HepG2 (cell line): ENCODE results near the gene GFPT1. TPM values are rescaled to one million over a fixed set of nuclear protein-coding genes. Genes with fewer than 3 reads are reported as not detected.

Experiments used
- ATAC-seq: fragments of 200-7000 bp; cut with Tn5 transposase; 3 replicates; pipeline ENCODE4 v1.9.1; 2020; ENCODE audit warnings: mild to moderate bottlenecking, moderate library complexity
- BruUV-seq: library from RNA; stranded (reverse); fragments of 400-500 nt; replicated peaks from 2 replicates; lab custom pipeline; 2021; lab: Mats Ljungman, UMichigan
- CTCF ChIA-PET: fragments of 300-600 bp; formaldehyde crosslinking; extraction: SDS; loops from one replicate; lab custom pipeline; 2021; ENCODE audit warnings: low total read pairs, inconsistent platforms, low intra/inter-chr PET ratio; lab: Yijun Ruan, JAX
- POLR2A ChIA-PET: fragments of 350-600 bp; sonication (Branson Sonifier 250); formaldehyde crosslinking; loops from one replicate; lab custom pipeline; 2020; ENCODE audit warnings: antibody characterized with exemption, inconsistent platforms; lab: Yijun Ruan, JAX
- DNase-seq: peaks from one replicate; pipeline ENCODE4 v3.0.0-alpha.2; 2015; ENCODE audit warnings: low spot score
- FAIRE-seq: peaks from 3 replicates; lab custom pipeline; 2011; peaks lifted over from hg19 to GRCh38; lab: Jason Lieb, UNC
- H2AFZ ChIP-seq: one replicate; pipeline ENCODE4 v1.6.1; 2011; ENCODE audit warnings: low read length, inconsistent platforms
- H3K27ac ChIP-seq: fragments of 300-600 bp; 3 replicates; pipeline ENCODE4 v1.8.0; 2011; ENCODE audit warnings: mixed run types, mild to moderate bottlenecking, mixed read lengths, low read length, inconsistent platforms; ENCODE audit not compliant: insufficient read depth; ENCODE audit errors: extremely low read length
- H3K27me3 ChIP-seq, 2 experiments: fragments of 200-600 bp in 1 of 2; 2 replicates in 1 of 2; 3 replicates in 1 of 2; pipeline versions ENCODE4 v1.6.0 to v1.8.0; 2011; ENCODE audit warnings: low read length in 2 of 2, mild to moderate bottlenecking in 2 of 2, moderate library complexity in 2 of 2, inconsistent platforms in 1 of 2; ENCODE audit not compliant: insufficient read depth in 2 of 2, control insufficient read depth in 1 of 2
- H3K36me3 ChIP-seq, 2 experiments: fragments of 200-600 bp in 1 of 2; replicated peaks in 1 of 2; 2 replicates in 1 of 2; 3 replicates in 1 of 2; pipeline versions ENCODE4 v1.5.1 to v1.8.0; 2011; ENCODE audit warnings: low read length in 2 of 2, inconsistent platforms in 1 of 2; ENCODE audit not compliant: insufficient read depth in 2 of 2, control insufficient read depth in 1 of 2
- H3K4me1 ChIP-seq: 2 replicates; pipeline ENCODE4 v1.5.1; 2012; ENCODE audit warnings: low read length, inconsistent platforms; ENCODE audit not compliant: insufficient read depth
- H3K4me2 ChIP-seq: 2 replicates; pipeline ENCODE4 v1.6.0; 2011; ENCODE audit warnings: low read depth, low read length, inconsistent platforms
- H3K4me3 ChIP-seq, 3 experiments: fragments of 200-600 bp in 1 of 3; sonication (generic), shearing (Covaris generic) in 1 of 3; replicated peaks in 1 of 3; 2 replicates each; pipeline ENCODE4 v1.5.1; 2011 to 2016; ENCODE audit warnings: low read length in 3 of 3, inconsistent platforms in 2 of 3, low read depth in 2 of 3, mild to moderate bottlenecking in 2 of 3, control low read depth in 1 of 3, mixed read lengths in 1 of 3; ENCODE audit not compliant: insufficient read depth in 1 of 3
- H3K79me2 ChIP-seq: one replicate; pipeline ENCODE4 v1.6.1; 2011; ENCODE audit warnings: low read length, inconsistent platforms; ENCODE audit not compliant: insufficient read depth
- H3K9ac ChIP-seq: 2 replicates; pipeline ENCODE4 v1.6.0; 2011; ENCODE audit warnings: mild to moderate bottlenecking, low read depth, low read length, inconsistent platforms; ENCODE audit not compliant: insufficient read depth
- H3K9me3 ChIP-seq: 2 replicates; pipeline ENCODE4 v1.5.1; 2012; ENCODE audit warnings: mild to moderate bottlenecking, low read length
- H4K20me1 ChIP-seq: 2 replicates; pipeline ENCODE4 v1.6.0; 2011; ENCODE audit warnings: inconsistent platforms, mild to moderate bottlenecking, low read length, moderate library complexity; ENCODE audit not compliant: insufficient read depth
- HHEX ChIP-seq: IDR thresholded peaks from 2 replicates; pipeline ENCODE4 v1.6.1; 2016; ENCODE audit warnings: control low read depth
- MEF2D ChIP-seq: sonication (generic); formaldehyde crosslinking; IDR thresholded peaks from 2 replicates; pipeline ENCODE4 v1.5.1; 2020; ENCODE audit warnings: mild to moderate bottlenecking, missing genetic modification reagents
- SATB2 ChIP-seq: sonication (generic); formaldehyde crosslinking; IDR thresholded peaks from 2 replicates; pipeline ENCODE4 v1.5.0; 2020; ENCODE audit warnings: missing genetic modification reagents
- TOPORS ChIP-seq: sonication (generic); formaldehyde crosslinking; IDR thresholded peaks from 2 replicates; pipeline ENCODE4 v1.8.0; 2023; ENCODE audit warnings: mild to moderate bottlenecking, missing genetic modification reagents
- ZNF121 ChIP-seq: sonication (generic); formaldehyde crosslinking; IDR thresholded peaks from 2 replicates; pipeline ENCODE4 v1.5.0; 2020; ENCODE audit warnings: mild to moderate bottlenecking, missing genetic modification reagents
- ZNF260 ChIP-seq: sonication (generic); formaldehyde crosslinking; IDR thresholded peaks from 2 replicates; pipeline ENCODE4 v1.4.0; 2020; ENCODE audit warnings: missing genetic modification reagents, low read depth, mild to moderate bottlenecking, borderline replicate concordance
- ZNF382 ChIP-seq: sonication (generic); formaldehyde crosslinking; IDR thresholded peaks from 2 replicates; pipeline ENCODE4 v1.5.0; 2020; ENCODE audit warnings: missing genetic modification reagents, mild to moderate bottlenecking, borderline replicate concordance
- ZNF556 ChIP-seq: sonication (generic); formaldehyde crosslinking; IDR thresholded peaks from 2 replicates; pipeline ENCODE4 v1.4.0; 2020; ENCODE audit warnings: mild to moderate bottlenecking, missing genetic modification reagents, borderline replicate concordance
- ZNF782 ChIP-seq: sonication (generic); formaldehyde crosslinking; IDR thresholded peaks from 2 replicates; pipeline ENCODE4 v1.4.0; 2020; ENCODE audit warnings: missing genetic modification reagents, mild to moderate bottlenecking, borderline replicate concordance
- WGBS: methylation state at CpG from one replicate; pipeline ENCODE4 v1.1.6; 2017; ENCODE audit warnings: low lambda C conversion rate; 5-methylcytosine and 5-hydroxymethylcytosine counted together
- in situ Hi-C: cut with HindIII; loops from 2 replicates; pipeline ENCODE4 v1.10.0; 2017; ENCODE audit warnings: low pct_unique_long_range_greater_than_20kb; ENCODE audit not compliant: extremely low pct_ligation_motif_present
- intact Hi-C: fragments of 100-400 bp; cut with micrococcal nuclease; formaldehyde crosslinking; loops from one replicate; pipeline ENCODE4 v1.10.0; 2022; ENCODE audit not compliant: unreplicated experiment
- polyA plus RNA-seq, 8 experiments: library from polyadenylated mRNA; depleted of rRNA in 3 of 8; stranded (reverse) in 7 of 8; unstranded in 1 of 8; fragments of >200 nt; fragmentation: Illumina TruSeq in 4 of 8; extraction: Trizol in 4 of 8; gene quantifications; 2 replicates each; pipeline versions ENCODE4 v1.2.1 to v1.2.3, GENCODE V29; 2011 to 2016; ENCODE audit warnings: low read depth in 4 of 8, missing spikeins in 1 of 8, mixed read lengths in 1 of 8; ENCODE audit not compliant: insufficient read depth in 1 of 8
- total RNA-seq, 5 experiments: library from RNA; depleted of rRNA; stranded (reverse); fragments of >200 nt; fragmentation: Illumina TruSeq; extraction: Trizol; gene quantifications; 2 replicates each; pipeline ENCODE4 v1.2.3, GENCODE V29; 2016; ENCODE audit warnings: low read depth in 1 of 5
- TF ChIP-seq, protein P1 (sequence below): sonication (generic); formaldehyde crosslinking; conservative IDR thresholded peaks from 2 replicates; pipeline ENCODE4 v1.8.0; 2022; ENCODE audit warnings: missing genetic modification reagents
- TF ChIP-seq, protein P2 (sequence below): sonication (generic); formaldehyde crosslinking; IDR thresholded peaks from 2 replicates; pipeline ENCODE4 v1.8.1; 2023; ENCODE audit warnings: missing genetic modification reagents, inconsistent platforms, borderline replicate concordance
- TF ChIP-seq, protein P3 (sequence below): sonication (generic); IDR thresholded peaks from 2 replicates; pipeline ENCODE4 v1.6.1; 2016; ENCODE audit warnings: low read depth, borderline replicate concordance
- TF ChIP-seq, protein P4 (sequence below): sonication (generic); formaldehyde crosslinking; IDR thresholded peaks from 2 replicates; pipeline ENCODE4 v1.9.0; 2021; ENCODE audit warnings: missing genetic modification reagents, borderline replicate concordance
- TF ChIP-seq, protein P5 (sequence below): IDR thresholded peaks from 2 replicates; pipeline ENCODE4 v1.6.1; 2018; ENCODE audit warnings: missing genetic modification reagents, mild to moderate bottlenecking, missing compliant biosample characterization
- TF ChIP-seq, protein P6 (sequence below): sonication (generic); formaldehyde crosslinking; IDR thresholded peaks from 2 replicates; pipeline ENCODE4 v1.4.0; 2020; ENCODE audit warnings: mild to moderate bottlenecking, missing genetic modification reagents

Gene GFPT1
- total and polyA plus RNA-seq, 2 of the 13 experiments (the other 11 are each of a cell fraction or from before 2014, with no cell fraction given): 24.0 to 84.9 TPM

DNA sequence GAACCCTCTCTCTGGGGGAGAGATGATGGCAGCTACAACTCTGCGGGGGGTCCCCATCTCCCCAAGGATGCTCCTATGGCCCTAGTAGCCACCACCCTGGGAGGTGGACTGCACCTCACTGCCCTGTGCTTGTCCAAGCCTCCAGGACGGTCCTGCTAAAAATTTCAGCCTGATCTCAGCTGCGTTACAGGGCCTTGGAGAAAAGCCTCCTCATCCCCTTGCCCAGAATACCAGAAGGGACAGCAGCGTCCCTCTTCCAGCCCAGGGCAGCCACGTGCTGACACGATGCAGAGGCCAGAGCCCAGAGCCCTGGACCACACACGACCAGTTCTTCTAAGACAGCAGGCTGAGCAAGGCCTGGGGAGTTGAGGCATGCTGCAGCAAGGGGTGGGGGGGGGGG lies 81.9 kb downstream of the GFPT1 start (continued):
- TF ChIP-seq, protein P1, sequence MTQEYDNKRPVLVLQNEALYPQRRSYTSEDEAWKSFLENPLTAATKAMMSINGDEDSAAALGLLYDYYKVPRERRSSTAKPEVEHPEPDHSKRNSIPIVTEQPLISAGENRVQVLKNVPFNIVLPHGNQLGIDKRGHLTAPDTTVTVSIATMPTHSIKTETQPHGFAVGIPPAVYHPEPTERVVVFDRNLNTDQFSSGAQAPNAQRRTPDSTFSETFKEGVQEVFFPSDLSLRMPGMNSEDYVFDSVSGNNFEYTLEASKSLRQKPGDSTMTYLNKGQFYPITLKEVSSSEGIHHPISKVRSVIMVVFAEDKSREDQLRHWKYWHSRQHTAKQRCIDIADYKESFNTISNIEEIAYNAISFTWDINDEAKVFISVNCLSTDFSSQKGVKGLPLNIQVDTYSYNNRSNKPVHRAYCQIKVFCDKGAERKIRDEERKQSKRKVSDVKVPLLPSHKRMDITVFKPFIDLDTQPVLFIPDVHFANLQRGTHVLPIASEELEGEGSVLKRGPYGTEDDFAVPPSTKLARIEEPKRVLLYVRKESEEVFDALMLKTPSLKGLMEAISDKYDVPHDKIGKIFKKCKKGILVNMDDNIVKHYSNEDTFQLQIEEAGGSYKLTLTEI: no peak
- TF ChIP-seq ZNF782 (CRISPR knock-in tag): no peak
- no peak for TF ChIP-seq ZNF121 (CRISPR knock-in tag)
- no peak for TF ChIP-seq SATB2
- no peak for TF ChIP-seq MEF2D
- TF ChIP-seq, protein P2, sequence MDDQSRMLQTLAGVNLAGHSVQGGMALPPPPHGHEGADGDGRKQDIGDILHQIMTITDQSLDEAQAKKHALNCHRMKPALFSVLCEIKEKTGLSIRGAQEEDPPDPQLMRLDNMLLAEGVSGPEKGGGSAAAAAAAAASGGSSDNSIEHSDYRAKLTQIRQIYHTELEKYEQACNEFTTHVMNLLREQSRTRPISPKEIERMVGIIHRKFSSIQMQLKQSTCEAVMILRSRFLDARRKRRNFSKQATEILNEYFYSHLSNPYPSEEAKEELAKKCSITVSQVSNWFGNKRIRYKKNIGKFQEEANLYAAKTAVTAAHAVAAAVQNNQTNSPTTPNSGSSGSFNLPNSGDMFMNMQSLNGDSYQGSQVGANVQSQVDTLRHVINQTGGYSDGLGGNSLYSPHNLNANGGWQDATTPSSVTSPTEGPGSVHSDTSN: no peak

DNA sequence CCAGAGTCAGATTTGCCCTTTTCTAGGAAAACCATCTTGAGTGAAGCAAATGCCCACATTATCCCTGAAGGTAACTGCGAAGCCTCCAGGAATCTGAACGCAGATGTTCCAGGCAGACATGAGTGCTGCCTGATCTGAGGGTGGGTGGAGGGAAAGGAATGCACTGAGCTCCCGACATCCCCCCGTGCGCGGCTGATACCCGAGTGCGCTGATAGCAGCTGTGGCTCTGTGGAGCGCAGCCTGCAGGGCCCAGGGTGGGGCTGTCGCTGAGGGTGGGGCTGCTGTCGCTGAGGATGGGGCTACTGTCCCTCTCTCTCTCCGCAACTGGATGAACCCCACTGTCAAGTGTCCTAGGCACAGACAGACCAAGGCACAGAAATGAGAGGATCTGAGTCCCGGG lies 82.4 kb downstream of the GFPT1 start:
- in situ Hi-C loops: loop anchor here (5.0 to 10.0 kb wide), 3 partner anchors 137 to 360 kb away; no protein-coding TSS in a partner anchor
- no peak overlapping the region for H3K9ac ChIP-seq

More for the DNA sequence above, 82.4 kb downstream of the GFPT1 start:
- no TSS peak for BruUV-seq
- H3K4me2 ChIP-seq: no peak overlapping the region
- no peak overlapping the region for H2AFZ ChIP-seq
- no peaks in the 10 kb centered on the region for H3K79me2 ChIP-seq
- ATAC-seq (no peak), DNase-seq (no peak), FAIRE-seq (no peak)
- WGBS: 97% methylated on average over 13 of the region's 13 CpGs
- H4K20me1 ChIP-seq: no peaks in the 10 kb centered on the region
- H3K36me3 ChIP-seq: no peaks in the 10 kb centered on the region
- H3K27ac ChIP-seq: no peak overlapping the region
- CTCF ChIA-PET: interaction anchor here (1.8 kb wide), 1 partner anchor 279 kb away, joined by 4 read pairs; no protein-coding TSS in a partner anchor
- intact Hi-C loops: no loop called here
- no peaks in the 10 kb centered on the region for H3K27me3 ChIP-seq
- H3K4me1 ChIP-seq: peaks cover 38% of the 10 kb centered on the region
- peaks cover 7% of the 10 kb centered on the region; the same call in 1 of the 2 replicates for H3K9me3 ChIP-seq
- POLR2A ChIA-PET: no interaction called here
- no peak overlapping the region for H3K4me3 ChIP-seq
- TF ChIP-seq, protein P3, sequence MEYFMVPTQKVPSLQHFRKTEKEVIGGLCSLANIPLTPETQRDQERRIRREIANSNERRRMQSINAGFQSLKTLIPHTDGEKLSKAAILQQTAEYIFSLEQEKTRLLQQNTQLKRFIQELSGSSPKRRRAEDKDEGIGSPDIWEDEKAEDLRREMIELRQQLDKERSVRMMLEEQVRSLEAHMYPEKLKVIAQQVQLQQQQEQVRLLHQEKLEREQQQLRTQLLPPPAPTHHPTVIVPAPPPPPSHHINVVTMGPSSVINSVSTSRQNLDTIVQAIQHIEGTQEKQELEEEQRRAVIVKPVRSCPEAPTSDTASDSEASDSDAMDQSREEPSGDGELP: no peak
- TF ChIP-seq ZNF260 (CRISPR knock-in tag): no peak
- TF ChIP-seq, protein P4, sequence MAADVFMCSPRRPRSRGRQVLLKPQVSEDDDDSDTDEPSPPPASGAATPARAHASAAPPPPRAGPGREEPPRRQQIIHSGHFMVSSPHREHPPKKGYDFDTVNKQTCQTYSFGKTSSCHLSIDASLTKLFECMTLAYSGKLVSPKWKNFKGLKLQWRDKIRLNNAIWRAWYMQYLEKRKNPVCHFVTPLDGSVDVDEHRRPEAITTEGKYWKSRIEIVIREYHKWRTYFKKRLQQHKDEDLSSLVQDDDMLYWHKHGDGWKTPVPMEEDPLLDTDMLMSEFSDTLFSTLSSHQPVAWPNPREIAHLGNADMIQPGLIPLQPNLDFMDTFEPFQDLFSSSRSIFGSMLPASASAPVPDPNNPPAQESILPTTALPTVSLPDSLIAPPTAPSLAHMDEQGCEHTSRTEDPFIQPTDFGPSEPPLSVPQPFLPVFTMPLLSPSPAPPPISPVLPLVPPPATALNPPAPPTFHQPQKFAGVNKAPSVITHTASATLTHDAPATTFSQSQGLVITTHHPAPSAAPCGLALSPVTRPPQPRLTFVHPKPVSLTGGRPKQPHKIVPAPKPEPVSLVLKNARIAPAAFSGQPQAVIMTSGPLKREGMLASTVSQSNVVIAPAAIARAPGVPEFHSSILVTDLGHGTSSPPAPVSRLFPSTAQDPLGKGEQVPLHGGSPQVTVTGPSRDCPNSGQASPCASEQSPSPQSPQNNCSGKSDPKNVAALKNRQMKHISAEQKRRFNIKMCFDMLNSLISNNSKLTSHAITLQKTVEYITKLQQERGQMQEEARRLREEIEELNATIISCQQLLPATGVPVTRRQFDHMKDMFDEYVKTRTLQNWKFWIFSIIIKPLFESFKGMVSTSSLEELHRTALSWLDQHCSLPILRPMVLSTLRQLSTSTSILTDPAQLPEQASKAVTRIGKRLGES (CRISPR knock-in tag): no peak
- TF ChIP-seq ZNF556 (CRISPR knock-in tag): no peak
- TF ChIP-seq, protein P5, sequence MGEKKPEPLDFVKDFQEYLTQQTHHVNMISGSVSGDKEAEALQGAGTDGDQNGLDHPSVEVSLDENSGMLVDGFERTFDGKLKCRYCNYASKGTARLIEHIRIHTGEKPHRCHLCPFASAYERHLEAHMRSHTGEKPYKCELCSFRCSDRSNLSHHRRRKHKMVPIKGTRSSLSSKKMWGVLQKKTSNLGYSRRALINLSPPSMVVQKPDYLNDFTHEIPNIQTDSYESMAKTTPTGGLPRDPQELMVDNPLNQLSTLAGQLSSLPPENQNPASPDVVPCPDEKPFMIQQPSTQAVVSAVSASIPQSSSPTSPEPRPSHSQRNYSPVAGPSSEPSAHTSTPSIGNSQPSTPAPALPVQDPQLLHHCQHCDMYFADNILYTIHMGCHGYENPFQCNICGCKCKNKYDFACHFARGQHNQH: no peak
- TF ChIP-seq ZNF382 (CRISPR knock-in tag): no peak
- TF ChIP-seq, protein P6, sequence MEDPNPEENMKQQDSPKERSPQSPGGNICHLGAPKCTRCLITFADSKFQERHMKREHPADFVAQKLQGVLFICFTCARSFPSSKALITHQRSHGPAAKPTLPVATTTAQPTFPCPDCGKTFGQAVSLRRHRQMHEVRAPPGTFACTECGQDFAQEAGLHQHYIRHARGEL (CRISPR knock-in tag): no peak
- no peak for TF ChIP-seq HHEX (CRISPR knock-in tag)
- no peak for TF ChIP-seq TOPORS (CRISPR knock-in tag)
- TF ChIP-seq, all 625 proteins: peak for 0
